Pulmonary artery endothelial cell (primary cell): ENCODE data around the gene WDR6. TPM values are rescaled to one million over a fixed set of nuclear protein-coding genes. Genes with fewer than 3 reads are reported as not detected.

Experiments
- DNase-seq: peaks from one replicate; pipeline ENCODE4 v3.0.0-alpha.2; 2011; ENCODE audit warnings: low read depth, low spot score
- total RNA-seq: library from RNA; depleted of rRNA; stranded (reverse); fragments of >200 nt; gene quantifications from 2 replicates; pipeline ENCODE4 v1.2.3, GENCODE V29; 2014

Gene WDR6
- total RNA-seq, 1 donor from 2014 or later = 71.2 TPM

GRCh38 chr3:49013738-49014660 lies 6.8 kb downstream of the WDR6 start:
- DNase-seq = no peak

- DNase-seq = no peak
These were observed 7.9 kb downstream of the WDR6 start for GRCh38 chr3:49015072-49015471.

- DNase-seq = no peak
These were observed 8.6 kb downstream of the WDR6 start for GRCh38 chr3:49015765-49016164.

GRCh38 chr3:49016414-49017228 lies 9.4 kb downstream of the WDR6 start:
- no peak for DNase-seq

GRCh38 chr3:49017229-49017970 lies 10.2 kb downstream of the WDR6 start:
- no peak for DNase-seq

GRCh38 chr3:49017971-49018706 lies 10.9 kb downstream of the WDR6 start, which contains the start of gene DALRD3:
Gene DALRD3 (minus strand): TSS chr3:49018580. CDS start chr3:49018564, 16 bp downstream.
- DNase-seq = no peak

GRCh38 chr3:49018707-49019006 lies 11.5 kb downstream of the WDR6 start:
- DNase-seq = no peak

GRCh38 chr3:49019941-49020329 lies 12.7 kb downstream of the WDR6 start:
- no peak for DNase-seq

- DNase-seq = no peak
These were observed 13.4 kb downstream of the WDR6 start for GRCh38 chr3:49020330-49021212.

GRCh38 chr3:49021213-49021812 lies 14.1 kb downstream of the WDR6 start:
- DNase-seq = peak; percentile 83

GRCh38 chr3:49021813-49022687 lies 14.9 kb downstream of the WDR6 start, which contains the start of gene NDUFAF3:
Gene NDUFAF3 (plus strand): TSS chr3:49022121. CDS start chr3:49022145, 24 bp downstream.
- peak; percentile 75 for DNase-seq

- DNase-seq = no peak
These were observed 15.5 kb downstream of the WDR6 start for GRCh38 chr3:49022688-49023171.

GRCh38 chr3:49023775-49024174 lies 16.6 kb downstream of the WDR6 start:
- no peak for DNase-seq

- DNase-seq = no peak
These were observed 17.3 kb downstream of the WDR6 start for GRCh38 chr3:49024449-49024848.

GRCh38 chr3:49025005-49025792 lies 18.0 kb downstream of the WDR6 start:
- no peak for DNase-seq

- no peak for DNase-seq
These were observed 18.8 kb downstream of the WDR6 start for GRCh38 chr3:49025793-49026520.

- no peak for DNase-seq
These were observed 19.3 kb downstream of the WDR6 start for GRCh38 chr3:49026536-49026935.
